NCI-H2081 treated with DMSO at 0.1 percent for 48 hours (cell line): ENCODE measurements around the gene GRIK4.
"Not testable (repeated sequence)": the region's sequence is repeated elsewhere in the genome, so short reads cannot be mapped to it uniquely, and the experiment has no call there.

Source experiments
- DNase-seq: peaks from one replicate; lab custom pipeline; 2025; lab: John Stamatoyannopoulos, UW

The GRIK4 gene

GRCh38 chr11:120606211-120607010, 94.9 kb downstream of the GRIK4 start:
- no peak for DNase-seq

GRCh38 chr11:120608061-120608460, 96.5 kb downstream of the GRIK4 start:
- DNase-seq, result no peak

- no peak for DNase-seq
Observed at GRCh38 chr11:120608760-120609211, 97.2 kb downstream of the GRIK4 start.

- no peak for DNase-seq
Observed at GRCh38 chr11:120610111-120610510, 98.6 kb downstream of the GRIK4 start.

- no peak for DNase-seq
Observed at GRCh38 chr11:120611581-120611980, 100.0 kb downstream of the GRIK4 start.

- no peak for DNase-seq
Observed at GRCh38 chr11:120612513-120613263, 101.1 kb downstream of the GRIK4 start.

- no peak for DNase-seq
Observed at GRCh38 chr11:120613264-120614226, 102.0 kb downstream of the GRIK4 start.

GRCh38 chr11:120615391-120615790, 103.8 kb downstream of the GRIK4 start:
- DNase-seq, result no peak

GRCh38 chr11:120618399-120618798, 106.9 kb downstream of the GRIK4 start:
- DNase-seq, result no peak

GRCh38 chr11:120622189-120622875, 110.8 kb downstream of the GRIK4 start:
- no peak for DNase-seq

GRCh38 chr11:120624992-120625391, 113.4 kb downstream of the GRIK4 start:
- not testable (repeated sequence) for DNase-seq

GRCh38 chr11:120625565-120625964, 114.0 kb downstream of the GRIK4 start:
- no peak for DNase-seq

GRCh38 chr11:120626791-120627190, 115.2 kb downstream of the GRIK4 start:
- no peak for DNase-seq

GRCh38 chr11:120627327-120628163, 116.0 kb downstream of the GRIK4 start:
- DNase-seq, result no peak

GRCh38 chr11:120629407-120630080, 118.0 kb downstream of the GRIK4 start:
- no peak for DNase-seq

GRCh38 chr11:120630122-120630521, 118.6 kb downstream of the GRIK4 start:
- no peak for DNase-seq

GRCh38 chr11:120632579-120632978, 121.0 kb downstream of the GRIK4 start:
- no peak for DNase-seq

GRCh38 chr11:120633616-120634393, 122.3 kb downstream of the GRIK4 start:
- no peak for DNase-seq

- DNase-seq, result no peak
Observed at GRCh38 chr11:120634706-120635105, 123.2 kb downstream of the GRIK4 start.
